Esophagus squamous epithelium (tissue), 4 donors: ENCODE results near the gene BRICD5.

Experiments
- CTCF ChIP-seq, 6 experiments: fragments of 450-650 bp in 4 of 6; fragments of 200-600 bp in 2 of 6; sonication (generic) in 2 of 6; IDR thresholded peaks; one replicate each; pipeline ENCODE4 v1.5.1; 2016 to 2019; ENCODE audit warnings: antibody characterized with exemption in 6 of 6, mild to moderate bottlenecking in 4 of 6, moderate library complexity in 4 of 6
- POLR2A ChIP-seq, 4 donors: fragments of 450-650 bp; IDR thresholded peaks; one replicate each; pipeline ENCODE4 v1.6.1; 2017; ENCODE audit warnings: antibody characterized with exemption in 4 of 4, mild to moderate bottlenecking in 4 of 4, moderate library complexity in 3 of 4

- TF ChIP-seq CTCF (IDR thresholded peaks at IDR 0.05) (no peak), POLR2A (IDR thresholded peaks at IDR 0.05) (no peak)
Measured at GRCh38 chr16:2216330-2216729, 5.7 kb upstream of the BRICD5 start.
